ENCODE measurements around the gene SLC34A1. TPM values are rescaled to one million over a fixed set of nuclear protein-coding genes. Genes with fewer than 3 reads are reported as not detected.
"Not testable (repeated sequence)": the region's sequence is repeated elsewhere in the genome, so short reads cannot be mapped to it uniquely, and the experiment has no call there.

The SLC34A1 gene
- total RNA-seq, 1 experiment from 2014 or later, result not detected

GRCh38 chr5:177358370-177358819, 25.8 kb upstream of the SLC34A1 start:
- intact Hi-C loops (cut with micrococcal nuclease; ENCODE audit: unreplicated experiment), result no loop called here
- H3K27me3 Mint-ChIP-seq (ENCODE audit: insufficient read depth, unreplicated experiment), result no peaks in the 10 kb centered on the region
- Histone ChIP-seq H3K27me3 (replicated peaks; ENCODE audit: control insufficient read depth, insufficient read depth, low read length) (no peaks in the 10 kb centered on the region), H3K4me1 (no peaks in the 10 kb centered on the region), H3K9me3 (no peaks in the 10 kb centered on the region), H3K4me3 (ENCODE audit: low read depth, low read length) (no peak overlapping the region), H3K36me3 (ENCODE audit: control insufficient read depth, insufficient read depth, low read length) (no peaks in the 10 kb centered on the region)
- no peak overlapping the region for H3K4me3 Mint-ChIP-seq (ENCODE audit: unreplicated experiment)
- ChIA-PET CTCF (no interaction called here), POLR2A (no interaction called here)
- no peak overlapping the region for H3K27ac Mint-ChIP-seq (ENCODE audit: unreplicated experiment)
- no peak for TF ChIP-seq CTCF (IDR thresholded peaks at IDR 0.05; ENCODE audit: insufficient read depth in 1 of 2, low read depth in 1 of 2, low read length in 1 of 2, severe bottlenecking in 1 of 2, unreplicated experiment in 1 of 2)
- peaks cover 15% of the 10 kb centered on the region for H3K9me3 Mint-ChIP-seq (ENCODE audit: unreplicated experiment)
- no TSS peak for BruUV-seq (replicated peaks)
- H3K36me3 Mint-ChIP-seq (ENCODE audit: insufficient read depth, unreplicated experiment), result no peaks in the 10 kb centered on the region
- H3K4me1 Mint-ChIP-seq (ENCODE audit: low read depth, unreplicated experiment), result peaks cover 18% of the 10 kb centered on the region
- no peak for DNase-seq

- peaks cover 13% of the 10 kb centered on the region for H3K4me1 Mint-ChIP-seq (ENCODE audit: low read depth, unreplicated experiment)
- Histone ChIP-seq H3K27me3 (replicated peaks; ENCODE audit: control insufficient read depth, insufficient read depth, low read length) (no peaks in the 10 kb centered on the region), H3K9me3 (no peaks in the 10 kb centered on the region), H3K4me1 (no peaks in the 10 kb centered on the region), H3K36me3 (ENCODE audit: control insufficient read depth, insufficient read depth, low read length) (no peaks in the 10 kb centered on the region), H3K4me3 (ENCODE audit: low read depth, low read length) (no peak overlapping the region)
- TF ChIP-seq CTCF (IDR thresholded peaks at IDR 0.05; ENCODE audit: insufficient read depth in 1 of 2, low read depth in 1 of 2, low read length in 1 of 2, severe bottlenecking in 1 of 2, unreplicated experiment in 1 of 2), result no peak
- no peak overlapping the region for H3K4me3 Mint-ChIP-seq (ENCODE audit: unreplicated experiment)
- ChIA-PET POLR2A (no interaction called here), CTCF (no interaction called here)
- H3K27me3 Mint-ChIP-seq (ENCODE audit: insufficient read depth, unreplicated experiment), result no peaks in the 10 kb centered on the region
- H3K27ac Mint-ChIP-seq (ENCODE audit: unreplicated experiment), result no peak overlapping the region
- peaks cover 8% of the 10 kb centered on the region for H3K9me3 Mint-ChIP-seq (ENCODE audit: unreplicated experiment)
- no peak for DNase-seq
- intact Hi-C loops (cut with micrococcal nuclease; ENCODE audit: unreplicated experiment), result no loop called here
- BruUV-seq (replicated peaks), result no TSS peak
- H3K36me3 Mint-ChIP-seq (ENCODE audit: insufficient read depth, unreplicated experiment), result no peaks in the 10 kb centered on the region
Observed at GRCh38 chr5:177359451-177359851, 24.8 kb upstream of the SLC34A1 start.

DNA sequence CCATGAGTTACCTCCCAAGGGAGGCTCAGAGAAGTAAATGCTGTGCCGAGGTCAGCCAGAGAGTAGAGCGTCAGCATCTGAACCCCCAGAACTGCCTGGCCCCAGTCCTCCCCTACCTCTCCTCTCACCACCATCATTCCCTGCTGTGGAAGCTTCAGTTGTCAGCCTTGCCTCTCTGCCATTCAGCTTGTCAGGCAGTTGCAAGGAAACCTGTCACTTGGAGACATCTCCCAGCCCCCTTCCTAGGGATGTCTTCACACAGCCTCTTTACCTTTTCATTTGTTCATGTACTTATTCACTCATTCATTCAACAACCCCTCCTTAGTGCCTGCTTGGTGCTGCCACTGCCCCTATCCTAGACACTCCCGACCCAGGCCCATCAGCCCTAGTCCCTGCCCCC, 24.4 kb upstream of the SLC34A1 start:
- Histone ChIP-seq H3K36me3 (ENCODE audit: control insufficient read depth, insufficient read depth, low read length) (no peaks in the 10 kb centered on the region), H3K9me3 (no peaks in the 10 kb centered on the region), H3K4me3 (ENCODE audit: low read depth, low read length) (no peak overlapping the region), H3K27me3 (replicated peaks; ENCODE audit: control insufficient read depth, insufficient read depth, low read length) (no peaks in the 10 kb centered on the region), H3K4me1 (no peaks in the 10 kb centered on the region)
- intact Hi-C loops (cut with micrococcal nuclease; ENCODE audit: unreplicated experiment), result no loop called here
- no peak for TF ChIP-seq CTCF (IDR thresholded peaks at IDR 0.05; ENCODE audit: insufficient read depth in 1 of 2, low read depth in 1 of 2, low read length in 1 of 2, severe bottlenecking in 1 of 2, unreplicated experiment in 1 of 2)
- peaks cover 4% of the 10 kb centered on the region for H3K9me3 Mint-ChIP-seq (ENCODE audit: unreplicated experiment)
- no peaks in the 10 kb centered on the region for H3K27me3 Mint-ChIP-seq (ENCODE audit: insufficient read depth, unreplicated experiment)
- H3K4me1 Mint-ChIP-seq (ENCODE audit: low read depth, unreplicated experiment), result peaks cover 9% of the 10 kb centered on the region
- ChIA-PET POLR2A (no interaction called here), CTCF (no interaction called here)
- no TSS peak for BruUV-seq (replicated peaks)
- H3K4me3 Mint-ChIP-seq (ENCODE audit: unreplicated experiment), result no peak overlapping the region
- H3K36me3 Mint-ChIP-seq (ENCODE audit: insufficient read depth, unreplicated experiment), result no peaks in the 10 kb centered on the region
- H3K27ac Mint-ChIP-seq (ENCODE audit: unreplicated experiment), result no peak overlapping the region
- no peak for DNase-seq

DNA sequence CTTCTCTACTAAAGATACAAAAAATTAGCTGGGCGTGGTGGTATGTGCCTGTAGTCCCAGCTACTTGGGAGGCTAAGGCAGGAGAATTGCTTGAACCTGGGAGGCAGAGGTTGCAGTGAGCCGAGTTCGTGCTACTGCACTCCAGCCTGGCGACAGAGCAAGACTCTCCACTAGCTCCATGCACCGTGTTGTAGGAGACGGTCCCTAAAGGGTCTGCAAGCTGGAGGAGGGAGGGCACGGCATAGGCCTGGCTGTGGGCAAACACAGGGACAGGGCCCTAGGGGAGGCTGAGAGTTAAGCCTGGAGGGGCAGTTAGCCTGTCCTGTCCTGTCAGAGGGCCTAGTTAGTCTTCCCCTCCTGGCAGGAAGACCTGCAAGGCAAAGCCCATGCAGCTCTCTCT, 23.5 kb upstream of the SLC34A1 start:
- H3K9me3 ChIP-seq; H3K9me3 Mint-ChIP-seq (ENCODE audit: unreplicated experiment); H3K27ac Mint-ChIP-seq (ENCODE audit: unreplicated experiment); H3K4me3 ChIP-seq (ENCODE audit: low read depth, low read length); H3K27me3 ChIP-seq (replicated peaks; ENCODE audit: control insufficient read depth, insufficient read depth, low read length); intact Hi-C loops (cut with micrococcal nuclease; ENCODE audit: unreplicated experiment); H3K4me1 ChIP-seq; H3K36me3 ChIP-seq (ENCODE audit: control insufficient read depth, insufficient read depth, low read length); BruUV-seq (replicated peaks); H3K4me1 Mint-ChIP-seq (ENCODE audit: low read depth, unreplicated experiment); H3K27me3 Mint-ChIP-seq (ENCODE audit: insufficient read depth, unreplicated experiment); DNase-seq; H3K4me3 Mint-ChIP-seq (ENCODE audit: unreplicated experiment); H3K36me3 Mint-ChIP-seq (ENCODE audit: insufficient read depth, unreplicated experiment): not testable (repeated sequence)
- ChIA-PET CTCF (interaction anchor here (0.6 to 1.4 kb wide), 2 partner anchors 42 to 170 kb away, joined by 4 read pairs; no protein-coding TSS in a partner anchor), POLR2A (interaction anchor here (0.8 kb wide), 1 partner anchor 10 kb away, joined by 4 read pairs; no protein-coding TSS in a partner anchor)
